Measurements from ENCODE around the gene AKR1C3.
"Not testable (repeated sequence)": the region's sequence is repeated elsewhere in the genome, so short reads cannot be mapped to it uniquely, and the experiment has no call there.

Gene AKR1C3

DNA sequence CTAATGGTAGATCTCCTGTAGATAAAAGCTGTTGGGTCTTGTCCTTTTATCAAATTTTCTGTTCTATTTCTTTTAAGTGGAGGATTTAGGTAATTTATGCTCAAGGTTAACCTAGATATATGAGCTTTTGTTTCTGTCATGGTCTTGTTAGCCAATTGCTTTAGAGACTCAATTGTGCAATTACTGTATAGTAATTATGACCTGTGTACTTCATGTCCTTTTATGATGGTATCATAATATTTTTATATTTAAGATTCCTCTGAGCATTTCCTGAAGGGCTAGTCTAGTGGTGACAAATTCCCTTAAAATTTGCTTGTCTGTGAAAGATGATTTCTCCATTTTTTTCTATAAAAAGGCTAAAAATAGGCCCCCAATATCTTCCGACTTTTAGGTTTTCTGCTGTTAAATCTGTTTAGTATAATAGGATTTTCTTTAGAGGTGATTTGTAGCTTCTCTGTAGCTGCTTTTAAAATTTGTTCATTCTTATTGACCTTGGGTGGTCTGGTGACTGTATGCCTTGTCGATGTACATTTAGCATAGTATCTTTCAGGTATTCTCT, 5.4 kb upstream of the AKR1C3 start:
- no peak for DNase-seq (ENCODE audit: low read depth in 2 of 2)

DNA sequence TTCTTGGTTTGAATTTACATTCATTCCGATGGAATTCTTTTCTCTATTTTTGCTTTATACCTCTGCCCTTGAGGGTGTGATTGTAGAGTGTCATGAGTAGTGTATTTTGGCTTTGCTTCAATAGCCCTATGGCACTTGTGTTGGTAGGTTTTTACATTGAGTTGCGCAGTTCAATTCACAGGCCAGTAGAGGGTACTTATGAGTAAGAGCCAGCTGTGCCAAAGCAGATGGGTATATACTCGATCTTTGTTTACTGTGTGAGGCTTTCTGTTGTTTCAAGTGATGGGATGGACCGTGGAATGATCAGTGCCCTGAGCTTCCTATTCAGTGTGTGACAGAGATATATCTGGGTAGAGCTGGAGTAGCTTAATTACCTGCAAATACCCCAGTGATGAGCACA, 4.3 kb upstream of the AKR1C3 start:
- no peak for DNase-seq (ENCODE audit: low read depth in 2 of 2)

DNA sequence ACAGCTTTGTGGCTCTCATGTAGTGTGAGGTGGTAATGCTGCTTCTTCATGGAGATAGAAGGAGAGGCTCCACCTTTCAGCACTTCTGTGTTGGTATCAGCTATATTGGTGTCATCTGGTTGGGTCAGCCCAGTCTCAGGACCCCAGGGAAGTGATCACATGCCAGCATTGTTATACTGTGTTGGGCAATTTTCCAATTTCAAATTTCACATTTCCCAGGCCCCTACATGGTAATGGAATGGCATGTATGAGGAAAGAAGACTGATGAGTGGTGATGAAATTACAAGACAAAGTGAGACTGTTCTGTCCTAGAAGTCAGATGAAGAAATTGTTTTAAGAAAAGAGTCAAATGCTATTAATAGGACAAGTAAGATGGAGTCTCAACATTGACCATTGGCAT, 3.7 kb upstream of the AKR1C3 start:
- no peak for DNase-seq (ENCODE audit: low read depth in 2 of 2)

DNA sequence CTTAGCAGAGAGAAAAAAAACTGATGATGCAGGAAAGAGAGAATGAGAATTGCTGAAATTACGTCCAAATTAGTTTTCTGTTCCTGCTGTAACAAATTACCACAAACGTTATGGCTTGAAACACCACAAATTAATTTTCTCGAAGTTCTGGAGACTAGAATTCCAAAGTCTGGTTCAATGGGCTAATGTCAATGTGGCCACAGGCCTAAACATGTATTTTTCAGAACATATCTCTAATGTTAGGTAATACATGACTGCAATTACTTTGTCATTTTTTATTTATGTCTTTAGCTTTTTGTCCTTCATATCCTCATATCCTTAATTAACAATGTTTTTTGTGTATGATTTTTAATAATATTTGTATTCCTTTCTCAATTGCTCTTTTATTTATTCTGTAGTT, 3.0 kb upstream of the AKR1C3 start:
- no peak for DNase-seq (ENCODE audit: low read depth in 2 of 2)

DNA sequence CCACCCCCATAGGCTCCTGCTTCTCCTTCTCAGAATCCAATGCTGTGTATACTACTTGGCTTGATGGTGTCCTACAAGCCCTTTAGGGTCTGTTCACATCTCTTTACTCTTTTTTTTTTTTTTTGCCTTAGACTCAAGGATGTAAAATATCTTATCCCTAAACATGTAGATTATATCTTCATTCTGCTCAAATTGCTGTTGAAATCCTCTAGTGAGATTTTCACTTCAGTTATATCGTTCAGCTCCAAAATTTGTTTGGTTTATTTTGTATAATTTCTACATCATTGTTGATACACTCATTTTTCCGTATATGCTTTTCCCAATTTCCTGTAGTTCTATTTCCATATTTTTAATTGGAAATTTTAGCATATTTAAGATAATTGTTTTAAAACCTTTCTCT, 1.8 kb upstream of the AKR1C3 start:
- DNase-seq (ENCODE audit: low read depth in 2 of 2), result no peak

DNA sequence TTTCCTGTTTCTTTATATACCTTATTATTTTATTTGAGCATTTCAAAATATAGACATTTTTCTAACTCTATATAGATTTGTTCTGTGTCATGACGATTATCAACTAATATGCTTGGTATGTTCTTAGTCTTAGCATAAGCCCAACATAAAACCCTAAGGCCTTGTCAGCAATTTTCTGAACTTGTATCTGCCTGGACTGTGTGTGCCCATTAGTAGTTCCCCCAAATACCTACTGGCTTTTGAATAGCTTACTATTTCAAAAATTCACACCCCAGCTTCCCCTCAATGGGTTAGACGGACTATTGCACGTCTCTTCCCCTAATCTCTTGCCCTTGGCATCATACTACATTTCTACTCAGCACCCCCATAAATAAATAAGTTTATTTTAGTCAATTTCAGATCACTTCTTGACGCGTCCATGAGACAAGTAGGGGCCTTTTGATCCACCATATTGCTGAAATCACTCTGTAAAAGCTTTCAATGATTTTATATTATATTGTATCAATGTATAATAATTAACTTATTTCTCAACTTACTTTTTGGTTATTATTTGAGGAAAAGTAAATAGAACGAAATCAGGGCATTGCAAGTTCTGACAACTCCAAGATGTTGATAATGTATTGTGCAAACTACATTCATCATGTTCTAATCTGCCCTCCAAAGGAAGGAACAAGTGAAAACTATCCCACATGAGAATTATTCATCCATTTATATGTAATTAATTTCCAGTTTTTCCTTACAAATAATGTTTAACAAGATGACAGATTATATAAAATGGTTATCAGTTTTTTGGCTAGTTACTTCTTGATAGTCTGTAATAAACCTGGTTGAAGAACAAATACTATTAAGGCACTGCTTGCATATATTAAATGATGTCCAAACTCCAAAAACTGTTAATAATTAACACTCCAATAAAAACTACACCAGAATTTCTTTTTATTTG, 1.1 kb upstream of the AKR1C3 start:
- no peak for DNase-seq (ENCODE audit: low read depth in 2 of 2)

DNA sequence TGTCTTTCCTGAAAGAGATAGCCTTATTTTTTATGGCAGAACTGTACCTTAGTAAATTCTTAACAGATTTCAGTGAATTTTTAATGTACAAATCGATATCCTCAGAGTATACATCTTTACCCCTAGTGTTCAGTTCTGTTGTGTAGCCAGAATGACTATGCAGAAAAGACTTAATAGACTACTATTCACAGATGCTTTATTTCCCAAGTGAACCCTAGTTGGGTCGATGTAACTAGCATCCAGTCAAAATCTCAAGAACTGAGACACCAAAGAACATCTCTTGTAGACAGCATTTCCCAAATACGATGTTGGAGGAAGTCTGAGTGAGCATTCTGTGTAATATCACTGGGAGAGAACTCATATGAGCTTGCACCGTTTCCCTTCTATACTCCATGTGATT, 1.5 kb downstream of the AKR1C3 start:
- no peak for DNase-seq (ENCODE audit: low read depth in 2 of 2)

DNA sequence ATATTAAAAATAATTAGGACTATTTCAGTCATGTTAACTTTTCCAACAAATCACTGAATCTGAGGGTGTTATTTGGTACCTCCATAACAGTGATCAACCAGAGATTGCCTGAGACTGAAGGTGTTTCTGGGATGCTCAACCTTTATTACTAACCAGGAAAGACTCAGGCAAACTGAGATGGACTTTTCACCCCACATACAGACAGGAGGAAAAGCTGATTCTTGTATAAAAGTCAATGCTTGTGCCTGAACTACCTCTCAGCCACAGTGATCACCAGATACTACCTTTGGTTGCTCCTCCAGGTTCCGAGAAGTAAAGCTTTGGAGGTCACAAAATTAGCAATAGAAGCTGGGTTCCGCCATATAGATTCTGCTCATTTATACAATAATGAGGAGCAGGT, 1.9 kb downstream of the AKR1C3 start:
- no peak for DNase-seq (ENCODE audit: low read depth in 2 of 2)

DNA sequence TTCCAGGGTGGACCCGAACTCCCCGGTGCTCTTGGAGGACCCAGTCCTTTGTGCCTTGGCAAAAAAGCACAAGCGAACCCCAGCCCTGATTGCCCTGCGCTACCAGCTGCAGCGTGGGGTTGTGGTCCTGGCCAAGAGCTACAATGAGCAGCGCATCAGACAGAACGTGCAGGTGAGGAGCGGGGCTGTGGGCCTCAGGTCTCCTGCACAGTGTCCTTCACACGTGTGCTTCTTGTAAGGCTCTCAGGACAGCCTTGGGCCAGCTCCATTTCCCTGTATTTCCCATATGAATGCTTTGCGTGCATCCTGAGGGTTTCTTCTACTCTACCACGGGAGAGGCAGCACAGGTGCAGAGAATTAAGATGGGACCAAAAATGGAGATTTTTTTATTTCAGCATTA, 8.3 kb downstream of the AKR1C3 start:
- not testable (repeated sequence) for DNase-seq (ENCODE audit: low read depth in 2 of 2)

DNA sequence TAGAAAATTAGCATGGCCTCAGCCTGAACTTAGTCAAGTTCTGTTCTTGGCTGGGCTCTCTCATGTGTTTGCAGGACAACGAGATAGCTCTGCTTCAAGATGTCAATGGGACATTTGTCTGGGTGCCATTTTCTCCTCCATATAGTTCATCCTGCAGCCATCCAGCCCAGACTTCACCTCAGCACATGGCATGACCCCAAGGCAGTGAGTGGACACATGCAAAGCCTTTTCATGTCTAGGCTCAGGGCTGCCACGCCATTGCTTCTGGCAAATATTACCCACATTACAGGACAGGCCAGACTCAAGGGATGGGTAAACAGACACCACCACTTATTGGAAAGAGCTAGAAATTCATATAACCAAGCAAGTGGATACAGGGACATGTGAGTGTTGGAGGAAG, 9.3 kb downstream of the AKR1C3 start:
- DNase-seq (ENCODE audit: low read depth in 2 of 2), result no peak

DNA sequence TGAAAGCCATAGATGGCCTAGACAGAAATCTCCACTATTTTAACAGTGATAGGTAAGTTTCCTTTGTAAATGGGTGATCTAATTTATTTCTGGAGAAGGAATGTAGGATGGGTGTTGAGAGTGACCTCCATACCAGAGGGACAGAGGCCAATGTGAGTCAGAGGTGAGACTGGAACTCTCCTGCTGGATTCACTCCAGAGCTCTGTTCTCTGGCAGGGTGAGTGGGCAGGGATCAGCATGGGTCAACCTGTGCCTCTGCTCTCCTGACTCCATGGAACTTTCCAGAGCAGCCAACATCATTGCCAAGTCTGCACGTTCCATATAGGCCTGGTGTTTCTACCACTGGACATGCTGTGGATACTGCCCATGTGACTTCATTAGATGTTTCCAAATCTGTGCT, 11.4 kb downstream of the AKR1C3 start:
- DNase-seq (ENCODE audit: low read depth in 2 of 2), result no peak

DNA sequence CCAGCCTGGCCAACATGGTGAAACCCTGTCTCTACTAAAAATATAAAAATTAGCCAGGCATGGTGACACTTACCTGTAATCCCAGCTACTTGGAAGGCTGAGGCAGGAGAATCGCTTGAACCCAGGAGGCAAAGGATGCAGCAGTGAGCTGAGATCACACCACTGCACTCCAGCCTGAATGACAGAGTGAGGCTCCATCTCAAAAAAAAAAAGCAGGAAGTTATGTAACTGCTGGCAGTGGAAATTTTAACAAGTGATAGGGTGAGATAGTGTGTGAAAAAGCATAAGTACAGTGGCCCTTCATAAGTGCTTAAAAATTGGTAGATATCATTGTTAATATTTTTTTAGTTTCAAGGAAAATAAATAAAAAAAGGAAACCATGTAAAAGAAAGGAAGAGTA, 12.3 kb downstream of the AKR1C3 start:
- no peak for DNase-seq (ENCODE audit: low read depth in 2 of 2)

DNA sequence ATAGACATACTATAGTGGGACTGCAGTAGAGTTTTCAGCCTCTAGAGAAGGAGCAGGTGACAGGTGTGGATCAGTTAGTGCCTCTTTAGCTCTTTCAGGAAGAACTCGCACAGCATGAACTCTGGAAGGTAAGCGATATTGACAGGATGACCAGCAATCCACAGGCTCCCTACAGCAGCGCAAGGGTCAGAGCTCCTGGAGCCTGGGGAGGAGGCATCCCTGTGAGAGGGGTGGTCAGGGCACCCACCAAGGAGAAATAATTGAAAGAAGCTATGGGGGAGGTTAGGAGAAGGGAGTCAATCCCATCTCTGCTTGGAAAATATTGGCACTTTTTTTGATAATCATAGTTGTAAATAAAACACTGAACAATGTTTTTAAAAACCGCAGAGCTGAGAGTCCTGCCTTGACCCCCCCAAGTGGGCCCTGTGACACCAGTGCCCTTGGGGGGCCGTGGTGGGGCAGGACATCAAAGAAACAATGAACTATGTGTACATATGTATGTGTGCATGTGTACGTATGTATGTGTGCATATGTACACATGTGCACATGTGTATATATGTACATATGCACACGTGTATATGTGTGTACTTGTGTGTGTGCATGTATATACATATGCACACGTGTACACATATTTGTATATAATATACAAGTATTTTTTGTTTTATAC, 13.8 kb downstream of the AKR1C3 start:
- no peak for DNase-seq (ENCODE audit: low read depth in 2 of 2)

DNA sequence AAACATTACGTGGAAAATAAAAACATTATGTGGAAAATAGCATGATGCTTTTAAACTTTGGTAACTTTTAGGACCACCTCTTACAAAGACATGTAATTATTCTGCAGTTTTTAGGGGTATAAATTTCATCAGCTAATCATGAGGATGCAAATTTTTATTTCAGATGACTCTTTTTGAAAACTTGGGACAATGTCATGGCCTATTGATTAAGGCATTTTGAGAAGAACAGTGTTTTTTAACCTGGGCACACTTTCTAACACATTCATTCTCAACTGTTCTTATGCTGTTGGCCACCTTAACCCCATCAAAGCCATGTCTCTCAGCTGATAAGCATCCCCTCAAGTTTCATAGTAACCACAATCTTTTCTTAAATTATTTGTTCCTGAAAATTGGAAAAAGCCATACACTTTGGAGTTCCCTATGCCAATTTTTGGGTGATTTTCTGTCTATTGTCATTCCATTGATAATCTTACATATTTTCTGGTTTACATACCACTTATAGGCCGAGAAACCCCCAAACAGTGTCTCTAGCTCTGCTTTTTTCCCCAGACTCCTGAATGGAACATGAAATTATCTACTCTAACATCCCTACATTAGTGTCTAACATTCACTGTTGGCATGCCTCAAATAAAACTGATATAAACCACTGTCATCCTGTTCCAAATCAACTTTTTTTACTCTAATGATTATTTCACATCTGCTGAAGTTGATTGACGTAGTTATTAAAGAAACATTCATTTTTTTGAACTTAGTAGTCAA, 14.6 kb downstream of the AKR1C3 start:
- DNase-seq (ENCODE audit: low read depth in 2 of 2), result no peak

DNA sequence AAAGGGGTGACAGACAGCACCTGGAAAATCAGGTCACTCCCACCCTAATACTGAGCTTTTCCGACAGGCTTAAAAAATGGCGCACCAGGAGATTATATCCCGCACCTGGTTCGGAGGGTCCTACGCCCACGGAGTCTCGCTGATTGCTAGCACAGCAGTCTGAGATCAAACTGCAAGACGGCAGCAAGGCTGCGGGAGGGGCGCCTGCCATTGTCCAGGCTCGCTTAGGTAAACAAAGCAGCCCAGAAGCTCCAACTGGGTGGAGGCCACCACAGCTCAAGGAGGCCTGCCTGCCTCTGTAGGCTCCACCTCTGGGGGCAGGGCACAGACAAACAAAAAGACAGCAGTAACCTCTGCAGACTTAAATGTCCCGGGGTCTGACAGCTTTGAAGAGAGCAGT, 15.6 kb downstream of the AKR1C3 start:
- DNase-seq (ENCODE audit: low read depth in 2 of 2), result not testable (repeated sequence)

DNA sequence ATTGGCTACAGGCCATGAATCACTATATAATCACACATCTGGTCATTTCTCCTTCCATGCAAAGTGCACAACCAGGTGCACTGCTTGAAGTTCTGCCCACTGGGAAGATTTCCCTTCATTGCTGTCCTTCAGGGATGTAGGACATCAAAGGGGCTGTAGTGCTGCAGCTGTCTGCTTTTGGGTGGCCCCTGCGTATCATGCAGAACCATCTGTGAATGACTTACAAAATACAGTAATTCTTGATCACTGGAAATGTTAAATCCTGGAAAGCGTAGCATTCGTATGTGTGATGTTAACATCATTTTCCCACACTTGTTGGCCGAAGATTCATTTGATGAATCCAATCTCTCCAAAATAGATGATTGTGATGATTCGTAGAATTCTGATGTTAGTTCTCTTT, 22.4 kb downstream of the AKR1C3 start:
- no peak for DNase-seq (ENCODE audit: low read depth in 2 of 2)

DNA sequence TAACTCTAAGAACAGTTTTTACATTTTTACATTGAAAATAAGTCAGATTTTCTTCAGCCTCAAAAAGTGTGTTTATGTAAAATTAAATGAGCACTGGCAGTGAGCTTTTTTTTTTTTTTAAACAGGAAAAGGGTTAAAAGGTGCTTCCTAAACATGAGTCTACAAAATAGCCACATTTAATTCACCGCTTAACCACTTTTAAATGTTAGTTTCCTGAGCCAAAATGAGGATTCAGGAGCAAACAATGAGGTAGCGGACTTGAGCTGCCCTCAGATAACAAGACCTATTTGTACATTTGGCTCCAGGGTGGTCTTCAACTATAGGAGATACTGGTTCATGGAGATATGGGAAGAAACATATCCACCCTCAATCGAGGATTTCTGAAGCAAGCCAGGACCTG, 22.8 kb downstream of the AKR1C3 start:
- no peak for DNase-seq (ENCODE audit: low read depth in 2 of 2)

DNA sequence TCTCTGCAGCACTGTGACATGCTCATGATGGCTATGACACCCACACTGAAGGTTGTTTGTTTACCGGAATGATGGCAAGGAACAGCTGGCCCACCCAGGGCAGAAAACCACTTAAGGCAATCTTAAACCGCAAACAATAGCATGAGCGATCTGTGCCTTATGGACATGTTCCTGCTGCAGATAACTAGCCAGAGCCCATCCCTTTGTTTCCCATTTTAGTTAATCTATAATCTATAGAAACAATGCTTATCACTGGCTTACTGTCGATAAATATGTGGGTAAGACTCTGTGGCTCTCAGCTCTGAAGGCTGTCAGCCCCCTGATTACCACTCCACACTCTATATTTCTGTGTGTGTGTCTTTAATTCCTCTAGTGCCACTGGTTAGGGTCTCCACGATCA, 25.8 kb downstream of the AKR1C3 start:
- DNase-seq (ENCODE audit: low read depth in 2 of 2), result not testable (repeated sequence)

DNA sequence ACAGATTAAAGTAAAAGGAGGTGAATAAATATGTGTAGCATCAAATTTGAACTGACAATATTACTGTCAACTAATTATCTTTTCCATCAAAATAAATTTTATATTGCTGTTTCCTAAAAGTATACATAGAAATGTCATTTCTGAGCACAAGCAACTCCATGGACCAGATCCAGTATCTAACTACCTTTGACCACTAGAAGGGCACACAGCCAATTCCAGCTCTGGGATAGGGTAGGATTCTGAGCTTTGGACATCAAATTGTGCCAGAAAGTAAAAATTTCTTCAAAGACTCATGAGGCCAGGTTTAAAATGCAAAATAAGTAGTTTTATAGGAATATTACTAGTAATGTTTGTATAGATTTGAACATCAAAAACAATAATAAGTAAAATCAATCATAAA, 29.7 kb downstream of the AKR1C3 start:
- no peak for DNase-seq (ENCODE audit: low read depth in 2 of 2)

DNA sequence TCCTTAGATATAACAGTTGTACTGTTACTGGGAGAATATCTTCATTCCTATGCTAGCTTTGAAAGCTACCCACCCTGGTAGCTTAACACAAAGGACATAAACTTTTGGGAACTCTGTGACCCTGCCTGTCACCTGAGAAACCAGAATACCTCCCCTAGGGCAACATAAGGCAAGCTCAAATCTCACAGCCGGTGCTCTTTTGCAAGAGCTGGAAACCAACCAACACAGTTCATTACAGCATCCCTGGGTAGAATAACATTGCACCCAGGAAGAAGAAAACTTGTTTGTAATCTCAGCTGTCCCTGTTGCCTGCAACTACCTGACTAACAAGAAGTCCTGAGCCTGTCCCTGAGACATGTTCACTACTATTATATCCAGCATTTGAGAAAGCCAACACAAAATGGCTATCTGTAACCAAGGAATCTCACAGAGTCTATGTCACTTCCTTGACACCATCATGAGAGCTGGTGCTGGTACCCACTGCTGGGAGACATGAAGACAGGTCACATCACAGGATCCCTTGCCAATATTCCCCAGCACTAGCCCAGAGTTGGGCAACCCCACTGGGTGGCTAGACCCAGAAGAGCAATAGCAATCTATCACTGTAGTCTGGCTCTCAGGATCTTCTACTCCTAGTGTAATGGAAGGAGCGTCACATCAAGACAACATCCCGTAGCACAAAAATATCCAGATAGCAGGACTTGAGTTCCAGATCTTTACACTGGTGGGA, 31.3 kb downstream of the AKR1C3 start:
- DNase-seq (ENCODE audit: low read depth in 2 of 2), result no peak

DNA sequence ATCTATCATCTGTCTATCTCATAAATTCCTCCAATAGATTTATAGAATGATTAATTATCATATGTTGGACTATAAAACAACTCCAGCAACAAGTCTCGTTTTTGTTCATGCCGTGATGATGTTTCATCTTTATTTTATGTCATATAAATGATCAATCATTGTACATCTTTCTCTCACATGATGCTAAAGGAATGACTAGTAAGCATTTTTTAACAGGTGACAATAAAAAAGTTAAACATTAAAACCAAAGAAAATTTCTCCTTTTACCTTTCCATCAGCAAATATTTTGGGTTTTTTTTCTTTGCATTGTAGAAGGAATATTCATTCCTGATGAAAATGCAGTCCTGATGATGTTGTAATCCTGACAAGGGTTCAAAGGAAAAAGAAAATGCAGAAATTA, 41.4 kb downstream of the AKR1C3 start:
- no peak for DNase-seq (ENCODE audit: low read depth in 2 of 2)

Data from stimulated activated CD4-positive, alpha-beta T cell treated with anti-CD3 and anti-CD28 coated beads, Interleukin-1b, Interleukin-23, amount 100 ng/mL, for 1 hour (primary cell).